ENCODE data around the gene BCL2L12.

Gene BCL2L12

GRCh38 chr19:49665036-49665350 lies 740 bp upstream of the BCL2L12 start:
- DNase-seq = no peak

- DNase-seq = peak; percentile 46
Observed at GRCh38 chr19:49666120-49666444, 349 bp downstream of the BCL2L12 start.

- DNase-seq = no peak
Observed at GRCh38 chr19:49667473-49667872, 1.7 kb downstream of the BCL2L12 start.

GRCh38 chr19:49669516-49669915 lies 3.8 kb downstream of the BCL2L12 start:
- no peak for DNase-seq

GRCh38 chr19:49672131-49672919 lies 6.6 kb downstream of the BCL2L12 start:
- peak; percentile 42 for DNase-seq

- DNase-seq = peak; percentile 89
Observed at GRCh38 chr19:49676136-49676783, 10.5 kb downstream of the BCL2L12 start.

GRCh38 chr19:49676784-49677230 lies 11.1 kb downstream of the BCL2L12 start:
- DNase-seq = peak; percentile 100

GRCh38 chr19:49677231-49677900 lies 11.6 kb downstream of the BCL2L12 start, which contains the start of gene PRMT1:
Gene PRMT1 (plus strand): TSS chr19:49677271. CDS start chr19:49677281, 10 bp downstream.
- DNase-seq = no peak

- DNase-seq = peak; percentile 41
Observed at GRCh38 chr19:49677901-49678674, 12.4 kb downstream of the BCL2L12 start.

- no peak for DNase-seq
Observed at GRCh38 chr19:49678985-49679770, 13.4 kb downstream of the BCL2L12 start.

- no peak for DNase-seq
Observed at GRCh38 chr19:49679771-49680413, 14.2 kb downstream of the BCL2L12 start.

- peak; percentile 67 for DNase-seq
Observed at GRCh38 chr19:49680421-49681351, 15.0 kb downstream of the BCL2L12 start.

GRCh38 chr19:49681830-49682229 lies 16.1 kb downstream of the BCL2L12 start:
- no peak for DNase-seq

- DNase-seq = no peak
Observed at GRCh38 chr19:49682274-49682673, 16.5 kb downstream of the BCL2L12 start.

GRCh38 chr19:49683814-49684250 lies 18.1 kb downstream of the BCL2L12 start:
- no peak for DNase-seq

- no peak for DNase-seq
Observed at GRCh38 chr19:49684251-49684982, 18.7 kb downstream of the BCL2L12 start.

- no peak for DNase-seq
Observed at GRCh38 chr19:49684983-49685553, 19.3 kb downstream of the BCL2L12 start.

- DNase-seq = no peak
Observed at GRCh38 chr19:49685845-49686332, 20.2 kb downstream of the BCL2L12 start.

- no peak for DNase-seq
Observed at GRCh38 chr19:49686503-49687088, 20.9 kb downstream of the BCL2L12 start.

Measured in HCEC 1CT (cell line).